Dermis blood vessel endothelial cell (primary cell): ENCODE results near the gene LRP2. TPM values are rescaled to one million over a fixed set of nuclear protein-coding genes. Genes with fewer than 3 reads are reported as not detected.

Source experiments
- DNase-seq: peaks from one replicate; pipeline ENCODE4 v3.0.0; 2010
- total RNA-seq: library from RNA; depleted of rRNA; stranded (reverse); fragments of >200 nt; gene quantifications from 2 replicates; pipeline ENCODE4 v1.2.3, GENCODE V29; 2014

Gene LRP2
- total RNA-seq, 1 donor from 2014 or later, result not detected

DNA sequence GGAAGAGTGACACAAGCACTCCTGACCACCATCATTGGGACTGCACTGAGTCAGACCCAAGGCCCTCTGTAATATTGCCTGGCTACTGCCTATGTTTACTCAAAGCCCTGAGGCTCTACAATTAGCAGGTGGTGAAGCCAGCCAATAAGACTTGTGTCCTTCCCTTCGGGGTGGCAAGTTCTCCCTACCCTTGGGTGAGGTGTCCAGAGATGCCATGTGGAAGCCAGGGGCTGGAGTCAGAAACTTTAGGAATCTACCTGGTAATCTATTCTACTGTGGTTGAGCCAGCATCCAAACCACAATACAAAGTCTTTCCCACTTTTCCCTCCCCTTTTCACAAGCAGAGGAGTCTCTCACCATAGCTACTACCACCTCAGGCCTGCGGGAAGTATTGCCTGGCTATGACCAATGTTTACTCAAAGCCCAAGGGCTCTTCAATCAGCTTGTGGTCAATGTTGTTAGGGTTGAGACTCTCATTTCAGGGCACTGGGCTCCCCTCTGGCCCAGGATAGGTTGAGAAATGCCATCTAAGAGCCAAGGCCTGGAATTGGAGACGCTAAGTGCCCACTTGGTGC, 275.4 kb downstream of the LRP2 start:
- no peak for DNase-seq

DNA sequence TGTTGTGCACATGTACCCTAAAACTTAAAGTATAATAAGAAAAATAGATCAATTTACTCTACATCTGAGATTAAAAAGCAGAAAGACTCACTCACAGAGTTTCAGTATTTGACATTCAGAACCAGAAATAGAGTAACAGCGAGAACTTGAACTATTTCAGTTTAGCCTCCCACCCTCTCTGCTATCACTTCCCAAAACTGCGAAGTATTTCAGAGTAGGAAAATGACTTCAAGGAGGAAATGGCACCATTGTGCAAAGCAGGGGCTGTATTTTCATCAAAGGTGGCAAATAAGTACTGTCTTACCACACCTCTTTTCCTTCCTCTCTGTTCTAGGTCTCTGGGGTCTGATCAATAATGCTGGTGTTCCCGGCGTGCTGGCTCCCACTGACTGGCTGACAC, 279.3 kb downstream of the LRP2 start:
- DNase-seq, result no peak

DNA sequence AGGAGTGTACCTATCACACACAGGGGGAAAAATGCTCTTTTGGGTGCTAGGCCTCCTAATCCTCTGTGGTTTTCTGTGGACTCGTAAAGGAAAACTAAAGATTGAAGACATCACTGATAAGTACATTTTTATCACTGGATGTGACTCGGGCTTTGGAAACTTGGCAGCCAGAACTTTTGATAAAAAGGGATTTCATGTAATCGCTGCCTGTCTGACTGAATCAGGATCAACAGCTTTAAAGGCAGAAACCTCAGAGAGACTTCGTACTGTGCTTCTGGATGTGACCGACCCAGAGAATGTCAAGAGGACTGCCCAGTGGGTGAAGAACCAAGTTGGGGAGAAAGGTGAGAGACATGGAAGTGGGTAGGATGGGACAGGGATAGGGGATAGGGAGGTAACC, 280.8 kb downstream of the LRP2 start:
- DNase-seq, result no peak

DNA sequence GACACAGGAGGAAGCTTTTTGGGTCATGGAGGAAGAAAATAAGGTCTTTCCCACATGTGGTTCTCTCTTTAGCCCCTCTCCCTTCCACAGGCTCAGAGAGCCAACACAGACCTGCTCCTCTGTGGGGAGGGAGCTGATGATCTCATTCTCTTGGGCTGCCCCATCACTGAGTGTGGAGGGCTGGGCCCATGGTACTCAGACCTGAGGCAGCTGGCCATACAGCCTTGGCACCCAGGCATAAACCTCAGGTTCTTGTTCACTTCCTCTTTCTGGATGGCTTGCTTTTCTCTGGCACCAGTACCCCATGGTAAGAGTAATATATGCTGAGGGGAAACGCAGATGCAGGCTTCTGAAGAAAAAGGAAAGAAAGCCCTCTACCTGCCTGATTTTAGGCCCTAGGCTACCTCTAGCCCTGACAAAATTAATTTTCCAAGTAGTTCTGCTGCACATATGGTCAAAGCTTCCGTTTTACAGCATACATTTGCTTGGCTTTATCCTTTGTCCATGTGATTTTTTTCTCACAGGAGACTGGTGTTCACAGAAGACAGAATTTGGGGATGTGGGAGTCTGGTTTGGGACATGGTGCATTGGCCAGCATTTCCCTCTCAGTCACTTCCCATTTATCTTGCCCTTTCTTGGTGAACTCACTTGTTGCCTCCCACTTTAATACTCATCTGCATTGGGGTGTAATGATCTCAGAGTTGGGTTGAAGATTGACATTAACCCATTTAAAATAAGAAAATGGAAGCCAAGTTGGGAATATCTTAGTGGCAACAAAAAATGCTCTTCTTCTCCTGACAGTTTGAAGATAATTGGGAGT, 281.9 kb downstream of the LRP2 start:
- DNase-seq, result no peak

DNA sequence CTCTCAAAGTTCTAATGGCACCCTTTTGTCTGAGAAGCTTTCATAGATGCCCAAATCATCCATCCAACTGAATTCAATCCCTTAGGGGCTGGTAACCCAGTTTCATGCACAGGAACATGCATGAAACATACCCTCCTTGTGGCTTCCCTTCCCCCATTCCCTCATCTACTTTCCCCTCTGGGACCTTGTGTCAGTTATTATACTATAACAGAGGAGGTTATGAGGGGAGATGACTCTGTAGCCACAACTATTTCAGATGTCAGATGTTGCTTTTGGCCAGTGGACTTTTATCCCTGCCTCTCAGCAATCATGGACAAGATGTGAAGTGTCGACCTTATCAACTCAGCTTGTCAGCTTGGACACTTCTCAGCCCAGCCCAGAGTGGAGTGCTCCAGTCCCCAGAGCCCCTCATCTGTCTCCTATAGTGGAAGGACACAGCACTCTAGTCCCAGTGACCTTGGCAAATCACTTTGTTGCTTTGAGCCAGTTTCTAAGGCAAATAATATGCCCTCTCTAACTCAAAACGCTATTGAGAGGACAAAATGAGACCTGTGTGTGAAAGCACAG, 284.6 kb downstream of the LRP2 start:
- no peak for DNase-seq

Other genes starting within 250 kb of the LRP2 start
- 2.1 and 3.2 TPM in 2 replicates for gene BBS5, start 117.0 kb upstream of the LRP2 start, total RNA-seq
- 0.09 and 0.34 TPM in 2 replicates for gene KLHL41, start 147.2 kb upstream of the LRP2 start, total RNA-seq
- 22.8 and 29.1 TPM in 2 replicates for gene FASTKD1, start 211.3 kb upstream of the LRP2 start, total RNA-seq
- gene PPIG, start 221.8 kb upstream of the LRP2 start, total RNA-seq, result 31.6 and 34.2 TPM in 2 replicates